ENCODE data around the gene PUM2.
A peak's percentile ranks its signal among the peaks of the same experiment; 100 is the strongest.
"Not testable (repeated sequence)": the region's sequence is repeated elsewhere in the genome, so short reads cannot be mapped to it uniquely, and the experiment has no call there.

Gene PUM2

DNA sequence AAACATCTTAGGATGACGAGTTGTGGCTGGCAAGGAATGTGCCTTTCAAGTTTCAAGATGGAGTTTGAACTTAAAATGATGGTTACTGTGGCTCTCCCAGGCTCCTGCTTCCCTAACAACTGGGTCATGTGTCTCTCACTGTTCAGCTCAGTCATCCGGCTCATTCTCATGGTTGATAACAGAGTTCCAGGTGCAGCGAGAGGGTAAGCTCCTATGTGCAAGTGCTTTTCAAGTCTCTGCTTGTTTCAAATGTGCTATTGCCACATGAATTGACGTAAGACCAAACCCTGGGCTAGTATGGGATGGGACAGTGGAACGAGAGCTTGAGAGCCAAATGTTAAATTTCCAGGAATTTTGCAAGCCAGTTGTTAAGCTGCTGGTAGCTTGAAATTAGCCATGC, 19.5 kb upstream of the PUM2 start:
- no peak for DNase-seq

DNA sequence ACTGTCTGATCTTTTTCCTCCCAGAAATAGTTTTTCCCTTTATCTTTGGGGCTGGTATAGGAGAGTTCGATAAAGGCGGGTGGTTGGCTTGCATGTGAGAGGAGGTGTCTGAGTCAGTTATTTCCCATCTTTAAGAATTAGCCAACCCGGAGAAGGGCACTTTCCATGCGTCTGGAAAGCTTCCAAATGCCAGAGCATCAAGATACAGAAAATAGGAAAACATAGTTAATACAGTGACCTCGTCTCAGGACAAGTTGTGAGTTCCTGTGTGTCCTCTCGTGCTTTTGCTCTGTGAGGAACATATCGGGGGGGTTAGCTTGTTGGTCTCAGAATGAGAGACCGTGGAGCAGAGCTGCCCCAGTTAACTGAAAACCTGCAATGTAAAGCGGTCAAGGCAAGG, 18.7 kb upstream of the PUM2 start:
- DNase-seq, result no peak

- DNase-seq, result no peak
These were observed 18.1 kb upstream of the PUM2 start for GRCh38 chr2:20368706-20369105.

DNA sequence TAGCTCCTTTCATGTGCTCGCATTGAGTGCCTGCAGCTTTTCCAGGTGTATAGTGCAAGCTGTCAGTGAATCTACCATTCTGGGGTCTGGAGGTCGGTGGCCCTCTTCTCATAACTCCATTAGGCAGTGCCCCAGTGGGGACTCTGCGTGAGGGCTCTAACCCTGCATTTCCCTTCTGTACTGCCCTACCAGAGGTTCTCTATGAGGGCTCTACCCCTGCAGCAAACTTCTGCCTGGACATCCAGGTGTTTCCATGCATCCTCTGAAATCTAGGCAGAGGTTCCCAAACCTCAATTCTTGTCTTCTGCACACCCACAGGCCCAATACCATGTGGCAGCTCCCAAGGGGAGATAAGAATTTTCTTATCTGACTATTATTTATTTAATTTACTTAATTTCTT, 17.3 kb upstream of the PUM2 start:
- not testable (repeated sequence) for DNase-seq

DNA sequence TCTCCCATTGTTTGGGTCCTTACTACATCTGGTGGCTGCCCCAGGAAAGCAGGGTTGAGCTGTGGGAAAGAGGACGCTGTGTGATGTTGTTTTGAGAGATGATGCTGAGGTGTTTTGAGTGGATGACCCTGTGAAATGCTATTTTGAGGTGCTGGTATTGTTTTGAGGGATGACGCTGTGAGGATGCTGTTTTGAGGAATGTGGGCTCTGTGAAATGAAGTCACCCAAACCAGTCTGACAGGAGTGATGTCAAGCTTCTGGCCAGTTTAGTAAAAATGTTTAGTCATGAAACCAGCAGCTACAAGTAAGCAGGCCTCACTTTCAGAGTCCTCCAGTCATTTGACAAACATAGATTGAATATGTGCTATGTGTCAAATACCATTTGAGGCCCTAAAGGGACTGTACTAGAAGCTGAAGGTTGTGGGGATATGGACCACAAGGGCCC, 16.1 kb upstream of the PUM2 start:
- no peak for DNase-seq

DNA sequence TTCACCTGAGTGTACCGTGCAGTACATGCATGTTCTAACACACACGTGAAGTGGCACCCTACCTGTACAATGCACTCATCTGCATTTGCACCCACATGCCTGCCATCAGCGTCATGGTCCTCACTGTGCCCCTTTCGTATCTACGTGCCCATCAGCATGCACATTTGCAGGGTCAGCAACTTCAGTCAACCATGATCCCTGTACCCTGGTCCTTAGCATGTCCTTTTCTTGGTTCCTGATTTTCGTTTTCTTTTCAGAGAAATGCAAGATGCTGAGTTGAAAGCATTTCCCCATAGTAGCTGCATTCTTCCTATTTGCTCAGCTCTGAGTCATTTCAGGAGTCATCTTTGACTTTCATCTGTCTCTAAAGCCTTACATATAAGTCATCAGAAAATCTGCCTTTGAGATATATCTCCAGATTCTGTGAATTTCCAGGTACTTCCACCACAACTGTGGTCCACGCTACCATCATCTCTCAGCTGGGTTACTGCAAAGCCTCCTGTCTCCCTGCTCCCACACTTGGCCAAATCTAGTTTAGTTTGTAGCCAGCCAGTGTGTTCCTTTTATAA, 14.7 kb upstream of the PUM2 start:
- DNase-seq, result peak; percentile 65 to 86

GRCh38 chr2:20363578-20363977, 12.9 kb upstream of the PUM2 start:
- DNase-seq, result no peak

DNA sequence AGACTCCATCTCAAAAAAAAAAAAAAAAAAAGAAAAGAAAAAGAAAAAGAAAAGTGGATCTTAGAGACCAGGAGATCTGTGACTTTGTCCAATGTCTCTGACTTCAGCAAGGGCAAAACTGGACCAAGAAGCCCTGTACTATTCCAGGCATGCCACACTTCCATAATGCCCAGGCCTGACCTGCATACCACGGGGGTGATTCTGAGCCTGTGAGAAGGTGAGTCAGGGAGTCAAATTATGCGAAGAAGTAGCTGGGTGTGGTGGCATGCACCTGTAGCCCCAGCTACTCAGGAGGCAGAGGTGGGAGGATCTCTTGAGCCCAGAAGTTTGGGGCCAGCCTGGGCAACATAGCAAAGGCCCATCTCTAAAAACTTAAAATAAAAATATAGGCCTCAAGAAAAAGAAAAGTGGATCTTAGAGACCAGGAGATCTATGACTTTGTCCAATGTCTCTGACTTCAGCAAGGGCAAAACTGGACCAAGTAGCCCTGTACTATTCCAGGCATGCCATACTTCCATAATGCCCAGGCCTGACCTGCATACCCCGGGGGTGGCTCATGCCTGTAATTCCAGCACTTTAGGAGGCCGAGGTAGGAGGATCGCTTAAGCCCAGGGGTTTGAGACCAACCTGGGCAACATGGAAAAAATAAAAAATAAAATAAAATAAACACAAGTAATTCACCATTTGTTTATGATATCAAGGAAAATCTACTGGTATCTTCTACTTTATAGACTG, 12.2 kb upstream of the PUM2 start:
- DNase-seq, result no peak

GRCh38 chr2:20361893-20362292, 11.2 kb upstream of the PUM2 start:
- DNase-seq, result peak; percentile 28 to 37

DNA sequence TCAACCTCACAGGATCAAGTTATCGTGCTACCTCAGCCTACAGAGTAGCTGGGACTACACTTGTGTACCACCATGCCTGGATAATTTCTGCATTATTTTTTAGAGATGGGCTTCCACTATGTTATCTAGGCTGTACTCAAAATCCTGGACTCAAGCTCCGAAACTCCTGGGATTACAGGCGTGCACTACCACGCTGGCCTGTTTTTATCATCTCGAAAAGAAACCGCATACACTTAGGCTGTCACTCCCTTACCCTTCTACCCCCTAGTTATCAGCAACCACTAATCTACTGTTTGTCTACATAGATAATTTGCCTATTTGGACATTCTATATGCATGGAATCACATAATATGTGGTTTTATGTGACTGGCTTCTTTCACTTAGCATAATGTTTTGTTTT, 8.5 kb upstream of the PUM2 start:
- no peak for DNase-seq

GRCh38 chr2:20357638-20358389, 7.2 kb upstream of the PUM2 start:
- DNase-seq, result peak; percentile 39 to 46

GRCh38 chr2:20356042-20356441, 5.4 kb upstream of the PUM2 start:
- no peak for DNase-seq

DNA sequence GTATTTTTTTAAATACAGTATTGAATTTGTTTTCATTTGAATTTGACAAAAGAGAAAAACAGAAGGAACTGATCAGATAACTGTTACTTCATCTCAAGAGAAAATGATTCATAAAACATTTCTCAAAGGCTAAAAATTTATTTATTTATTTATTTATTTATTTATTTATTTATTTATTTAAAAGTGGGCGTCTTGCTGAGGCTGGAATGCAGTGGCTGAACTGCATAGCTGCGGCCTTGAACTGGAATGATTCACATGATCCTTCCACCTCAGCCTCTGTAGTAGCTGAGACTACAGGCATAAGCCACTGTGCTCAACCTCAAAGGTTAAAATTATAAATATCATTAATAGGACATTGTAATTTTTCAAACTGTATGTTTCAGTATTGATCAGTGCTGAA, 4.5 kb upstream of the PUM2 start:
- no peak for DNase-seq

GRCh38 chr2:20353241-20353992, 2.8 kb upstream of the PUM2 start:
- no peak for DNase-seq

- DNase-seq, result no peak
These were observed 2.1 kb upstream of the PUM2 start for GRCh38 chr2:20352581-20353216.

GRCh38 chr2:20352230-20352578, 1.6 kb upstream of the PUM2 start:
- no peak for DNase-seq

- DNase-seq, result no peak
These were observed 1.0 kb upstream of the PUM2 start for GRCh38 chr2:20351555-20352229.

GRCh38 chr2:20350041-20350712, 467 bp downstream of the PUM2 start:
- peak; percentile 46 to 63 for DNase-seq

- no peak for DNase-seq
These were observed 1.1 kb downstream of the PUM2 start for GRCh38 chr2:20349513-20349921.

DNA sequence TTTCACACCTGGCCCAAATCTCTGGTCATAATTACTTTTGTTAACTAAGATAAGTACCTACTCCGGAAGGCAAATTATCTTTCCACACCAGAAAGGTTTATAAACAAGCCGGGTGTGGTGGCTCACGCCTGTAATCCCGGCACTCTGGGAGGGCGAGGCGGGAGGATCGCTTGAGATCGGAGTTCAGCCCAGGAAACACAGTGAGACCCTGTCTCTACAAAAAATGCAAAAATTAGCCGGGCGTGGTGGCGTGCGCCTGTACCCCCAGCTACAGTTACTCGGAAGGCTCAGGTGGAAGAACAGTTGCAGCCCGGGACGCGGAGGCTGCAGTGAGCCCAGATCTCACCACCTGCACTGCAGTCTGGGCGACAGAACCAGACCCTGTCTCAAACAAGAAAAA, 2.1 kb downstream of the PUM2 start:
- DNase-seq, result no peak

DNA sequence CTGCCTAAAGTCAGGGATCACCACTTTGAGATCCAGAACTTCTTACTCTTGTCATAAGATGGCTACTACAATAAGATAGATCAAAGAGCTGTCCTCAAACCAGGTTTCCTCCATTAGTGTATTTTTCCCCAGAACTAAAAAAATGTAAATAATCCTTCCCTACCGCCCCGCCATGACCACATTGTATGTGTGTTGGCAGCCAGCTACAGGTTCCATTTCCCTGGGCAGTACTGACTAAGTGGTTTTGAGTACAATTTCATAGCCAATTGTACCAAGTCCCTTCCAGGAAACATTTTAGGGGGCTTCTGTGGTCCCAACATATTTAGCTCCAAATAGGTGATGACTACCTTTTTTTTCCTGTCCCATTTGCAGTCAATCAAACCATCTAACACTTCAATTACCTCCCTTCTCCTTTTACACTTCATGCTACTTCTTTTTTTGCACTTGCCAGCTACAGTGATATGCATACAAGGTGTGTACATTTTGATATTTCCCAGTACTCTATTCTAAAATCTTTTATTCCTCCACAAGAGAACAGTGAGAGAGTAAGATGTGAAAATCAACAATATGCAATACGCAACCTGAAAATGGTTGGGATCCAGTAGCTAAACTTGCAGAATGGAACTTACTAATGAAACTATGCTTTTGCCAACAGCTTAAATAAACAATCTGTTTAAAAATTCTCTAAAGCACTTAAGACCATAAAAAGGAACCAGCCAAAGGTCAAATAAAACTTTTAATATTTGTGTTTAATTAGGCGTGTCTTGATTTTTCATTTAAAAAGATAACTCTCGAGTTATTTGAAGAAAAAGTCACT, 3.9 kb downstream of the PUM2 start:
- DNase-seq, result no peak

All from inflammatory macrophage (primary cell).